ENCODE measurements around the gene FAM120A. TPM values are rescaled to one million over a fixed set of nuclear protein-coding genes. Genes with fewer than 3 reads are reported as not detected.
"Not testable (repeated sequence)": the region's sequence is repeated elsewhere in the genome, so short reads cannot be mapped to it uniquely, and the experiment has no call there.

FAM120A gene
- total RNA-seq, 5 donors from 2014 or later (not counting 1 experiment from before 2014, with no cell fraction given): 76.0 to 96.3 (median 93.5) TPM

DNA sequence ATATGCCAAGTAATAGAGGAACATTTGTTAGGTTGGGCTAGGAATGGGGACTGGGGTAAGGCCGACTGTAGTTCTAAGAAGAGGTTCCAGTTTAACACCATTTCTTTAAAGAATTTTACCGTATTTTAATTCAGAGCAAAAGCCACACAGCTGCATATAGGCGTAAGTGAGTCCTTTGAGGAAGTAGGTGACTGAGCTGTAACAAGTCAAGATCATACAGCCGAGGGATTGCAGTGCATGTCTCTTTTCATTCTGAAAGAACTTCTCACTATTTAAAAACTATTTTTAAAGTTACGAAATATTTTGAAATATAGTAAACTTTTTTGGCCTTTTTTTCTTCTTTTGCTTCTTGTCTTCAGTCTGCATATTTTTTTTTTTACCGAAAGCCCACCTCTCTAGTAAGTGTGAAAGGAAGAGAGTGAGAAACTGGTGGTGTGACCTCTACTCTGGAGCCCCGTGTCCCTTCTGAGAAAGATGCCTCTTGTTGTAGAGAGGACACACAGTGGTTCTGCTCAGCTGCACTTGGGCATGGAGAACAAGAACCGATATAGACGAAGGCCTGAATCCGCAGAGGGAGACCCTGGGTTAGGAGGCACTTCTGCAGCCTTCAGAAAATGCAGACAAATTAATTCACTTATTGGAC lies 60.8 kb downstream of the FAM120A start:
- DNase-seq; H3K27ac ChIP-seq (ENCODE audit: low read length); H3K9me3 ChIP-seq; CTCF ChIA-PET; H3K27ac Mint-ChIP-seq; H3K4me3 Mint-ChIP-seq; H3K27me3 Mint-ChIP-seq; ATAC-seq (replicated peaks in 1 of 4); H3K4me3 ChIP-seq (ENCODE audit: control insufficient read depth in 1 of 2, extremely low read depth in 1 of 2, low read length in 1 of 2); H3K9me3 Mint-ChIP-seq; H3K27me3 ChIP-seq (replicated peaks in 1 of 2; ENCODE audit: control insufficient read depth in 2 of 2, extremely low read depth in 1 of 2, insufficient read depth in 2 of 2, low read length in 1 of 2); POLR2A ChIA-PET: not testable (repeated sequence)
- H3K36me3 ChIP-seq (ENCODE audit: control insufficient read depth in 2 of 2, extremely low read depth in 1 of 2, insufficient read depth in 1 of 2, low read length in 1 of 2): peaks cover 2 to 16% of the 10 kb centered on the region in 2 donors
- peaks cover 14% of the 10 kb centered on the region for H3K36me3 Mint-ChIP-seq
- peaks cover 2 to 17% of the 10 kb centered on the region in 2 experiments for H3K4me1 ChIP-seq (ENCODE audit: control insufficient read depth in 1 of 2, extremely low read depth in 1 of 2, insufficient read depth in 2 of 2, low read length in 2 of 2)
- WGBS (ENCODE audit: insufficient coverage): 100% methylated on average over 1 of the region's 10 CpGs
- peaks cover 48 to 55% (median 52%) of the 10 kb centered on the region in 3 donors for H3K4me1 Mint-ChIP-seq

- Histone ChIP-seq H3K36me3 (ENCODE audit: control insufficient read depth in 2 of 2, extremely low read depth in 1 of 2, insufficient read depth in 1 of 2, low read length in 1 of 2) (peaks cover 2 to 27% of the 10 kb centered on the region in 2 donors), H3K4me1 (ENCODE audit: control insufficient read depth in 1 of 2, extremely low read depth in 1 of 2, insufficient read depth in 2 of 2, low read length in 2 of 2) (peaks cover 2 to 5% of the 10 kb centered on the region in 2 experiments), H3K9me3 (no peaks in the 10 kb centered on the region), H3K27ac (ENCODE audit: low read length) (no peak overlapping the region), H3K27me3 (replicated peaks in 1 of 2; ENCODE audit: control insufficient read depth in 2 of 2, extremely low read depth in 1 of 2, insufficient read depth in 2 of 2, low read length in 1 of 2) (no peaks in the 10 kb centered on the region), H3K4me3 (ENCODE audit: control insufficient read depth in 1 of 2, extremely low read depth in 1 of 2, low read length in 1 of 2) (no peak overlapping the region)
- ChIA-PET POLR2A (no interaction called here), CTCF (no interaction called here)
- ATAC-seq (replicated peaks in 1 of 4) (no peak), DNase-seq (no peak)
- no peaks in the 10 kb centered on the region for H3K27me3 Mint-ChIP-seq
- 99% methylated on average over 7 of the region's 9 CpGs for WGBS (ENCODE audit: insufficient coverage)
- H3K4me3 Mint-ChIP-seq: no peak overlapping the region
- H3K4me1 Mint-ChIP-seq: peaks cover 43 to 46% (median 43%) of the 10 kb centered on the region in 3 donors
- H3K9me3 Mint-ChIP-seq: no peaks in the 10 kb centered on the region
- H3K36me3 Mint-ChIP-seq: peaks cover 24% of the 10 kb centered on the region
- H3K27ac Mint-ChIP-seq: no peak overlapping the region
These were observed 62.1 kb downstream of the FAM120A start for GRCh38 chr9:93513606-93514005.

GRCh38 chr9:93517331-93517730 lies 65.8 kb downstream of the FAM120A start:
- WGBS (ENCODE audit: insufficient coverage): 100% methylated on average over 1 of the region's 1 CpG
- peaks cover 16 to 37% (median 31%) of the 10 kb centered on the region in 3 donors for H3K4me1 Mint-ChIP-seq
- no peak overlapping the region for H3K27ac ChIP-seq (ENCODE audit: low read length)
- H3K27me3 Mint-ChIP-seq: no peaks in the 10 kb centered on the region
- peaks cover 0 to 3% of the 10 kb centered on the region in 2 experiments for H3K4me1 ChIP-seq (ENCODE audit: control insufficient read depth in 1 of 2, extremely low read depth in 1 of 2, insufficient read depth in 2 of 2, low read length in 2 of 2)
- H3K36me3 ChIP-seq (ENCODE audit: control insufficient read depth in 2 of 2, extremely low read depth in 1 of 2, insufficient read depth in 1 of 2, low read length in 1 of 2): peaks cover 5 to 39% of the 10 kb centered on the region in 2 donors
- no peaks in the 10 kb centered on the region for H3K9me3 Mint-ChIP-seq
- H3K9me3 ChIP-seq: no peaks in the 10 kb centered on the region
- no peaks in the 10 kb centered on the region for H3K27me3 ChIP-seq (replicated peaks in 1 of 2; ENCODE audit: control insufficient read depth in 2 of 2, extremely low read depth in 1 of 2, insufficient read depth in 2 of 2, low read length in 1 of 2)
- no peak overlapping the region for H3K27ac Mint-ChIP-seq
- DNase-seq: no peak
- POLR2A ChIA-PET: no interaction called here
- CTCF ChIA-PET: no interaction called here
- H3K4me3 Mint-ChIP-seq: no peak overlapping the region
- no peak for ATAC-seq (replicated peaks in 1 of 4)
- no peak overlapping the region for H3K4me3 ChIP-seq (ENCODE audit: control insufficient read depth in 1 of 2, extremely low read depth in 1 of 2, low read length in 1 of 2)
- H3K36me3 Mint-ChIP-seq: peaks cover 29% of the 10 kb centered on the region

- Histone ChIP-seq H3K4me3 (ENCODE audit: control insufficient read depth in 1 of 2, extremely low read depth in 1 of 2, low read length in 1 of 2) (no peak overlapping the region), H3K9me3 (no peaks in the 10 kb centered on the region), H3K27ac (ENCODE audit: low read length) (no peak overlapping the region), H3K27me3 (replicated peaks in 1 of 2; ENCODE audit: control insufficient read depth in 2 of 2, extremely low read depth in 1 of 2, insufficient read depth in 2 of 2, low read length in 1 of 2) (no peaks in the 10 kb centered on the region), H3K4me1 (ENCODE audit: control insufficient read depth in 1 of 2, extremely low read depth in 1 of 2, insufficient read depth in 2 of 2, low read length in 2 of 2) (peaks cover 0 to 3% of the 10 kb centered on the region in 2 experiments), H3K36me3 (ENCODE audit: control insufficient read depth in 2 of 2, extremely low read depth in 1 of 2, insufficient read depth in 1 of 2, low read length in 1 of 2) (peaks cover 3 to 51% of the 10 kb centered on the region in 2 donors)
- H3K27ac Mint-ChIP-seq: peak overlapping the region in 1 of 2 donors; percentile 12
- DNase-seq: peak in 1 of 35 experiments; percentile 14
- ChIA-PET POLR2A (no interaction called here), CTCF (no interaction called here)
- H3K9me3 Mint-ChIP-seq: no peaks in the 10 kb centered on the region
- H3K4me1 Mint-ChIP-seq: peaks cover 14 to 29% (median 28%) of the 10 kb centered on the region in 3 donors
- no peak overlapping the region for H3K4me3 Mint-ChIP-seq
- H3K36me3 Mint-ChIP-seq: peaks cover 50% of the 10 kb centered on the region
- H3K27me3 Mint-ChIP-seq: no peaks in the 10 kb centered on the region
- peak in 2 of 4 experiments; percentile 23 to 41 for ATAC-seq (replicated peaks in 1 of 4)
- WGBS (ENCODE audit: insufficient coverage): 80% methylated on average over 1 of the region's 6 CpGs
These were observed 69.0 kb downstream of the FAM120A start for GRCh38 chr9:93520523-93520922.

- H3K27me3 ChIP-seq (replicated peaks in 1 of 2; ENCODE audit: control insufficient read depth in 2 of 2, extremely low read depth in 1 of 2, insufficient read depth in 2 of 2, low read length in 1 of 2): no peaks in the 10 kb centered on the region
- H3K9me3 ChIP-seq: no peaks in the 10 kb centered on the region
- no peak overlapping the region for H3K4me3 Mint-ChIP-seq
- ChIA-PET CTCF (no interaction called here), POLR2A (no interaction called here)
- H3K27ac Mint-ChIP-seq: no peak overlapping the region
- H3K36me3 ChIP-seq (ENCODE audit: control insufficient read depth in 2 of 2, extremely low read depth in 1 of 2, insufficient read depth in 1 of 2, low read length in 1 of 2): peaks cover 3 to 60% of the 10 kb centered on the region in 2 donors
- 100% methylated on average over 1 of the region's 3 CpGs for WGBS (ENCODE audit: insufficient coverage)
- ATAC-seq (replicated peaks in 1 of 4): no peak
- peaks cover 0 to 3% of the 10 kb centered on the region in 2 experiments for H3K4me1 ChIP-seq (ENCODE audit: control insufficient read depth in 1 of 2, extremely low read depth in 1 of 2, insufficient read depth in 2 of 2, low read length in 2 of 2)
- H3K4me1 Mint-ChIP-seq: peaks cover 14 to 25% (median 21%) of the 10 kb centered on the region in 3 donors
- H3K36me3 Mint-ChIP-seq: peaks cover 58% of the 10 kb centered on the region
- H3K4me3 ChIP-seq (ENCODE audit: control insufficient read depth in 1 of 2, extremely low read depth in 1 of 2, low read length in 1 of 2): no peak overlapping the region
- H3K27ac ChIP-seq (ENCODE audit: low read length): no peak overlapping the region
- no peaks in the 10 kb centered on the region for H3K27me3 Mint-ChIP-seq
- no peak for DNase-seq
- no peaks in the 10 kb centered on the region for H3K9me3 Mint-ChIP-seq
These were observed 71.3 kb downstream of the FAM120A start for GRCh38 chr9:93522736-93523135.

GRCh38 chr9:93523518-93524144 lies 72.1 kb downstream of the FAM120A start:
- WGBS (ENCODE audit: insufficient coverage): 98% methylated on average over 6 of the region's 7 CpGs

More at GRCh38 chr9:93523518-93524144, 72.1 kb downstream of the FAM120A start:
- CTCF ChIA-PET: no interaction called here
- DNase-seq: no peak
- no peak overlapping the region for H3K4me3 Mint-ChIP-seq
- H3K9me3 ChIP-seq: no peaks in the 10 kb centered on the region
- H3K4me3 ChIP-seq (ENCODE audit: control insufficient read depth in 1 of 2, extremely low read depth in 1 of 2, low read length in 1 of 2): no peak overlapping the region
- no peaks in the 10 kb centered on the region for H3K27me3 ChIP-seq (replicated peaks in 1 of 2; ENCODE audit: control insufficient read depth in 2 of 2, extremely low read depth in 1 of 2, insufficient read depth in 2 of 2, low read length in 1 of 2)
- H3K9me3 Mint-ChIP-seq: no peaks in the 10 kb centered on the region
- H3K27me3 Mint-ChIP-seq: no peaks in the 10 kb centered on the region
- no peak overlapping the region for H3K27ac ChIP-seq (ENCODE audit: low read length)
- peaks cover 14 to 21% (median 18%) of the 10 kb centered on the region in 3 donors for H3K4me1 Mint-ChIP-seq
- POLR2A ChIA-PET: no interaction called here
- no peak for ATAC-seq (replicated peaks in 1 of 4)
- no peak overlapping the region for H3K27ac Mint-ChIP-seq
- peaks cover 56% of the 10 kb centered on the region for H3K36me3 Mint-ChIP-seq
- H3K36me3 ChIP-seq (ENCODE audit: control insufficient read depth in 2 of 2, extremely low read depth in 1 of 2, insufficient read depth in 1 of 2, low read length in 1 of 2): peaks cover 3 to 57% of the 10 kb centered on the region in 2 donors
- peaks cover 0 to 3% of the 10 kb centered on the region in 2 experiments for H3K4me1 ChIP-seq (ENCODE audit: control insufficient read depth in 1 of 2, extremely low read depth in 1 of 2, insufficient read depth in 2 of 2, low read length in 2 of 2)

All from T-cell (primary cell).